Transverse colon (tissue), 4 donors: ENCODE data around the gene GSDMA.

Experiments
- POLR2A ChIP-seq: fragments of 450-650 bp; IDR thresholded peaks from one replicate; pipeline ENCODE4 v1.6.1; 2016; ENCODE audit warnings: antibody characterized with exemption, mild to moderate bottlenecking, moderate library complexity
- POLR2AphosphoS5 ChIP-seq, 3 donors: sonication (generic); formaldehyde crosslinking; IDR thresholded peaks; one replicate each; pipeline ENCODE4 v1.6.1; 2016; ENCODE audit warnings: antibody characterized with exemption in 3 of 3
- TF ChIP-seq, protein P1 (sequence below), 5 experiments: fragments of 200-600 bp in 3 of 5; fragments of 450-650 bp in 2 of 5; sonication (generic) in 3 of 5; IDR thresholded peaks; 1 replicate in 2 of 5; 2 replicates in 3 of 5; pipeline ENCODE4 v1.5.1; 2016 to 2017; ENCODE audit warnings: antibody characterized with exemption in 5 of 5, inconsistent platforms in 3 of 5, mild to moderate bottlenecking in 2 of 5, moderate library complexity in 1 of 5

GRCh38 chr17:39949028-39949427, 13.8 kb upstream of the GSDMA start:
- TF ChIP-seq, protein P1, sequence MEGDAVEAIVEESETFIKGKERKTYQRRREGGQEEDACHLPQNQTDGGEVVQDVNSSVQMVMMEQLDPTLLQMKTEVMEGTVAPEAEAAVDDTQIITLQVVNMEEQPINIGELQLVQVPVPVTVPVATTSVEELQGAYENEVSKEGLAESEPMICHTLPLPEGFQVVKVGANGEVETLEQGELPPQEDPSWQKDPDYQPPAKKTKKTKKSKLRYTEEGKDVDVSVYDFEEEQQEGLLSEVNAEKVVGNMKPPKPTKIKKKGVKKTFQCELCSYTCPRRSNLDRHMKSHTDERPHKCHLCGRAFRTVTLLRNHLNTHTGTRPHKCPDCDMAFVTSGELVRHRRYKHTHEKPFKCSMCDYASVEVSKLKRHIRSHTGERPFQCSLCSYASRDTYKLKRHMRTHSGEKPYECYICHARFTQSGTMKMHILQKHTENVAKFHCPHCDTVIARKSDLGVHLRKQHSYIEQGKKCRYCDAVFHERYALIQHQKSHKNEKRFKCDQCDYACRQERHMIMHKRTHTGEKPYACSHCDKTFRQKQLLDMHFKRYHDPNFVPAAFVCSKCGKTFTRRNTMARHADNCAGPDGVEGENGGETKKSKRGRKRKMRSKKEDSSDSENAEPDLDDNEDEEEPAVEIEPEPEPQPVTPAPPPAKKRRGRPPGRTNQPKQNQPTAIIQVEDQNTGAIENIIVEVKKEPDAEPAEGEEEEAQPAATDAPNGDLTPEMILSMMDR (IDR thresholded peaks at IDR 0.05), result no peak
- TF ChIP-seq POLR2A (no peak), POLR2AphosphoS5 (IDR thresholded peaks at IDR 0.05) (no peak)
